CD14-positive monocyte (primary cell): ENCODE results near the gene EDEM1. TPM values are rescaled to one million over a fixed set of nuclear protein-coding genes. Genes with fewer than 3 reads are reported as not detected.

Source experiments
- DNase-seq, 3 donors: peaks; one replicate each; pipeline ENCODE4 v3.0.0-alpha.2; 2011 to 2022
- H2AFZ ChIP-seq: 2 replicates; pipeline ENCODE4 v1.6.0; 2012; ENCODE audit warnings: mild to moderate bottlenecking, low read depth, low read length, inconsistent platforms; ENCODE audit not compliant: insufficient read depth, poor library complexity, severe bottlenecking
- H3K27ac ChIP-seq, 2 donors: 1 replicate in 1 of 2; 2 replicates in 1 of 2; pipeline ENCODE4 v1.5.1; 2012 to 2013; ENCODE audit warnings: low read length in 2 of 2, control low read depth in 1 of 2, inconsistent platforms in 1 of 2, low read depth in 1 of 2, mild to moderate bottlenecking in 1 of 2
- H3K27me3 ChIP-seq, 2 donors: one replicate each; pipeline versions ENCODE4 v1.6.0 to v1.6.1; 2011 to 2013; ENCODE audit warnings: low read length in 2 of 2; ENCODE audit not compliant: control insufficient read depth in 2 of 2, insufficient read depth in 2 of 2
- H3K36me3 ChIP-seq, 2 donors: replicated peaks in 1 of 2; 1 replicate in 1 of 2; 2 replicates in 1 of 2; pipeline versions ENCODE4 v1.5.1 to v1.6.1; 2012 to 2013; ENCODE audit warnings: low read length in 2 of 2, control low read depth in 1 of 2, inconsistent platforms in 1 of 2, mild to moderate bottlenecking in 1 of 2; ENCODE audit not compliant: insufficient read depth in 2 of 2, control insufficient read depth in 1 of 2
- H3K4me1 ChIP-seq, 2 donors: 1 replicate in 1 of 2; 2 replicates in 1 of 2; pipeline versions ENCODE4 v1.5.1 to v1.6.1; 2012 to 2013; ENCODE audit warnings: low read length in 2 of 2, control low read depth in 1 of 2, inconsistent platforms in 1 of 2, mild to moderate bottlenecking in 1 of 2, moderate library complexity in 1 of 2; ENCODE audit not compliant: insufficient read depth in 2 of 2, control insufficient read depth in 1 of 2
- H3K4me2 ChIP-seq: replicated peaks from 2 replicates; pipeline ENCODE3; 2012; ENCODE audit warnings: low read length, moderate library complexity, mild to moderate bottlenecking; ENCODE audit not compliant: poor library complexity, severe bottlenecking; ENCODE audit errors: extremely low read depth
- H3K4me3 ChIP-seq, 3 experiments: fragments of 200-600 bp in 1 of 3; sonication (generic) in 1 of 3; replicated peaks in 1 of 3; 1 replicate in 2 of 3; 2 replicates in 1 of 3; pipeline ENCODE4 v1.5.1; 2011 to 2013; ENCODE audit warnings: low read length in 3 of 3, mild to moderate bottlenecking in 3 of 3, control low read depth in 2 of 3, low read depth in 2 of 3, inconsistent platforms in 1 of 3, moderate library complexity in 1 of 3
- H3K79me2 ChIP-seq: 2 replicates; pipeline ENCODE4 v1.6.0; 2012; ENCODE audit warnings: mild to moderate bottlenecking, control low read depth, inconsistent platforms, low read length, moderate library complexity; ENCODE audit not compliant: insufficient read depth
- H3K9ac ChIP-seq: 2 replicates; pipeline ENCODE4 v1.6.0; 2017; ENCODE audit warnings: low read length, mild to moderate bottlenecking; ENCODE audit not compliant: insufficient read depth, poor library complexity, severe bottlenecking
- H3K9me3 ChIP-seq, 2 donors: replicated peaks in 1 of 2; 1 replicate in 1 of 2; 2 replicates in 1 of 2; pipeline versions ENCODE4 v1.5.1 to v1.6.1; 2012 to 2013; ENCODE audit warnings: low read length in 2 of 2, control low read depth in 1 of 2; ENCODE audit not compliant: control insufficient read depth in 1 of 2, insufficient read depth in 1 of 2
- H4K20me1 ChIP-seq: 2 replicates; pipeline ENCODE4 v1.6.0; 2012; ENCODE audit warnings: mild to moderate bottlenecking, low read length, control low read depth, moderate library complexity; ENCODE audit not compliant: insufficient read depth
- H3K27ac Mint-ChIP-seq, 7 donors: one replicate each; pipeline ENCODE4 v1.8.0; 2020; ENCODE audit warnings: mild to moderate bottlenecking in 7 of 7, mixed read lengths in 7 of 7, moderate library complexity in 6 of 7, inconsistent platforms in 2 of 7
- H3K27me3 Mint-ChIP-seq, 3 donors: one replicate each; pipeline ENCODE4 v1.8.0; 2021 to 2022; ENCODE audit warnings: low read depth in 3 of 3, mild to moderate bottlenecking in 3 of 3, mixed read lengths in 3 of 3, moderate library complexity in 3 of 3, inconsistent platforms in 1 of 3
- H3K36me3 Mint-ChIP-seq, 2 donors: one replicate each; pipeline ENCODE4 v1.8.0; 2020; ENCODE audit warnings: mixed read lengths in 2 of 2, inconsistent platforms in 1 of 2, mild to moderate bottlenecking in 1 of 2
- H3K4me1 Mint-ChIP-seq: one replicate; pipeline ENCODE4 v1.8.0; 2020; ENCODE audit warnings: mild to moderate bottlenecking, mixed read lengths
- H3K4me3 Mint-ChIP-seq, 2 donors: one replicate each; pipeline ENCODE4 v1.8.0; 2020; ENCODE audit warnings: mild to moderate bottlenecking in 2 of 2, mixed read lengths in 2 of 2, moderate library complexity in 1 of 2
- H3K9me3 Mint-ChIP-seq, 7 donors: one replicate each; pipeline ENCODE4 v1.8.0; 2020 to 2022; ENCODE audit warnings: mixed read lengths in 7 of 7, mild to moderate bottlenecking in 6 of 7, moderate library complexity in 6 of 7, inconsistent platforms in 2 of 7
- WGBS: methylation state at CpG from one replicate; pipeline ENCODE4 v1.1.5; 2013; ENCODE audit warnings: missing lambda C conversion rate; ENCODE audit not compliant: insufficient coverage; 5-methylcytosine and 5-hydroxymethylcytosine counted together
- intact Hi-C, 2 donors: fragments of 100-400 bp; cut with micrococcal nuclease; formaldehyde crosslinking; loops; one replicate each; pipeline versions ENCODE4 v1.15.0 to v1.15.1; 2023
- polyA plus RNA-seq, 3 donors: library from polyadenylated mRNA; depleted of rRNA in 1 of 3; unstranded in 2 of 3; stranded (reverse) in 1 of 3; fragments of 300-500 nt in 2 of 3; fragments of >200 nt in 1 of 3; fragmentation: Illumina TruSeq in 2 of 3; gene quantifications; 1 replicate in 2 of 3; 2 replicates in 1 of 3; pipeline ENCODE4 v1.2.3, GENCODE V29; 2012 to 2021
- TF ChIP-seq, protein P1 (sequence below): fragments of 200-600 bp; IDR thresholded peaks from one replicate; pipeline ENCODE4 v1.8.0; 2022; ENCODE audit warnings: antibody characterized with exemption, mild to moderate bottlenecking

EDEM1 gene
- polyA plus RNA-seq, 3 donors: 17.5 to 31.7 (median 23.7) TPM

DNA sequence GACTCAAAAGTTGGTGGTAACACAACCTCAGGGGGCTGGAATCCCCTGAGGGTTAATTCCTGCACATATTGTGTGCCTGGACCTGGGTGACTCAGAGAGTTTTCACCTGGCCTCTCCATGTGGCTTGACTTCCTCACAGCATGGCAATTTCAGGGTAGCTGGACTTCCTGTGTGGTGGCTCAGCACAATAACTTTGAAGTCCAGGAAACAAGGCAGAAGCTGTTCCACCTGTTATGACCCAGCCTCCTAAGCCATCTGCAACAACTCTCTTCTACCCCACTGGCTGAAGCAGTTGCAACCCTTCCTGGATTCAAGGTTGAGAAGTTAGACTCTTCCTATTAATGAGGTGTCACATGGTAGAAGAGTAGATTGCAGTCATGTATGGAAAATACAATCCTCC is 58.4 kb downstream of the EDEM1 start:
- Histone ChIP-seq H2AFZ (no peak overlapping the region), H3K27me3 (no peaks in the 10 kb centered on the region), H3K36me3 (no peaks in the 10 kb centered on the region), H3K4me2 (no peak overlapping the region), H3K4me3 (no peak overlapping the region), H3K9me3 (peaks cover 0 to 3% of the 10 kb centered on the region in 2 donors), H4K20me1 (no peaks in the 10 kb centered on the region), H3K79me2 (no peaks in the 10 kb centered on the region), H3K4me1 (no peaks in the 10 kb centered on the region), H3K27ac (no peak overlapping the region), H3K9ac (no peak overlapping the region)
- H3K27ac Mint-ChIP-seq: peak overlapping the region in 1 of 7 donors; percentile 46
- H3K4me3 Mint-ChIP-seq: no peak overlapping the region
- peaks cover 5% of the 10 kb centered on the region for H3K4me1 Mint-ChIP-seq
- intact Hi-C loops: no loop called here
- H3K27me3 Mint-ChIP-seq: no peaks in the 10 kb centered on the region
- no peak for DNase-seq
- peaks cover 10 to 18% (median 16%) of the 10 kb centered on the region in 7 donors for H3K9me3 Mint-ChIP-seq
- TF ChIP-seq, protein P1, sequence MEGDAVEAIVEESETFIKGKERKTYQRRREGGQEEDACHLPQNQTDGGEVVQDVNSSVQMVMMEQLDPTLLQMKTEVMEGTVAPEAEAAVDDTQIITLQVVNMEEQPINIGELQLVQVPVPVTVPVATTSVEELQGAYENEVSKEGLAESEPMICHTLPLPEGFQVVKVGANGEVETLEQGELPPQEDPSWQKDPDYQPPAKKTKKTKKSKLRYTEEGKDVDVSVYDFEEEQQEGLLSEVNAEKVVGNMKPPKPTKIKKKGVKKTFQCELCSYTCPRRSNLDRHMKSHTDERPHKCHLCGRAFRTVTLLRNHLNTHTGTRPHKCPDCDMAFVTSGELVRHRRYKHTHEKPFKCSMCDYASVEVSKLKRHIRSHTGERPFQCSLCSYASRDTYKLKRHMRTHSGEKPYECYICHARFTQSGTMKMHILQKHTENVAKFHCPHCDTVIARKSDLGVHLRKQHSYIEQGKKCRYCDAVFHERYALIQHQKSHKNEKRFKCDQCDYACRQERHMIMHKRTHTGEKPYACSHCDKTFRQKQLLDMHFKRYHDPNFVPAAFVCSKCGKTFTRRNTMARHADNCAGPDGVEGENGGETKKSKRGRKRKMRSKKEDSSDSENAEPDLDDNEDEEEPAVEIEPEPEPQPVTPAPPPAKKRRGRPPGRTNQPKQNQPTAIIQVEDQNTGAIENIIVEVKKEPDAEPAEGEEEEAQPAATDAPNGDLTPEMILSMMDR: no peak
- no peaks in the 10 kb centered on the region for H3K36me3 Mint-ChIP-seq

DNA sequence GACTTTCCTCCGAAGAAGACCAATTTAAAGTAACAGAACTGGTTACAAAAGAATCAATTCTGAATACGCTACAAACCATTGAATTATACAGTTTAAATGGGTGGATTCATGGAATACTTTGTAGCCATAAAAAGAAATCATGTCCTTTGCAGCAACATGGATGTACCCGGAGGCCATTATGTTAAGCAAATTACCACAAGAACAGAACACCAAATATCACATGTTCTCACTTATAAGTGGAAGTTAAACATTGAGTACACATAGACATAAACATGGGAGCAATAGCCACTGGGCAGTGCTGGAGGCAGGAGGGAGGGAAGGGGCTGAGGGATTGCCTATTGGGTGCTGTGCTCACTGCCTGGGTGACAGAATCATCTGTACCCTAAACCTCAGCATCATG is 61.3 kb downstream of the EDEM1 start:
- H3K27ac ChIP-seq: no peak overlapping the region
- H3K27me3 ChIP-seq: no peaks in the 10 kb centered on the region
- no peak overlapping the region for H3K4me3 Mint-ChIP-seq
- H3K36me3 ChIP-seq: no peaks in the 10 kb centered on the region
- intact Hi-C loops: no loop called here
- H3K4me1 ChIP-seq: no peaks in the 10 kb centered on the region
- no peak overlapping the region for H3K4me2 ChIP-seq
- peaks cover 0 to 2% (median 0%) of the 10 kb centered on the region in 3 donors for H3K27me3 Mint-ChIP-seq
- H3K4me1 Mint-ChIP-seq: peaks cover 6% of the 10 kb centered on the region
- H3K9ac ChIP-seq: no peak overlapping the region
- H2AFZ ChIP-seq: no peak overlapping the region
- no peak overlapping the region for H3K27ac Mint-ChIP-seq
- TF ChIP-seq, protein P1: no peak
- no peaks in the 10 kb centered on the region for H3K9me3 ChIP-seq
- H4K20me1 ChIP-seq: no peaks in the 10 kb centered on the region
- WGBS: no CpG with 5 or more reads among the region's 3 CpGs
- no peaks in the 10 kb centered on the region for H3K79me2 ChIP-seq
- peaks cover 0 to 8% (median 5%) of the 10 kb centered on the region in 7 donors for H3K9me3 Mint-ChIP-seq
- H3K4me3 ChIP-seq: no peak overlapping the region
- DNase-seq: no peak
- no peaks in the 10 kb centered on the region for H3K36me3 Mint-ChIP-seq
